GM19463 (cell line): ENCODE results near the gene CBX5.
"Not testable (repeated sequence)": the region's sequence is repeated elsewhere in the genome, so short reads cannot be mapped to it uniquely, and the experiment has no call there.

ENCODE experiments used
- ATAC-seq: cut with Tn5 transposase; IDR thresholded peaks from one replicate; pipeline ENCODE4 v1.9.1; 2021; ENCODE audit warnings: mild to moderate bottlenecking, moderate library complexity; ENCODE audit not compliant: unreplicated experiment

The CBX5 gene

GRCh38 chr12:54229624-54230212 is 50.2 kb downstream of the CBX5 start:
- no peak for ATAC-seq

GRCh38 chr12:54228471-54228870 is 51.5 kb downstream of the CBX5 start:
- no peak for ATAC-seq

DNA sequence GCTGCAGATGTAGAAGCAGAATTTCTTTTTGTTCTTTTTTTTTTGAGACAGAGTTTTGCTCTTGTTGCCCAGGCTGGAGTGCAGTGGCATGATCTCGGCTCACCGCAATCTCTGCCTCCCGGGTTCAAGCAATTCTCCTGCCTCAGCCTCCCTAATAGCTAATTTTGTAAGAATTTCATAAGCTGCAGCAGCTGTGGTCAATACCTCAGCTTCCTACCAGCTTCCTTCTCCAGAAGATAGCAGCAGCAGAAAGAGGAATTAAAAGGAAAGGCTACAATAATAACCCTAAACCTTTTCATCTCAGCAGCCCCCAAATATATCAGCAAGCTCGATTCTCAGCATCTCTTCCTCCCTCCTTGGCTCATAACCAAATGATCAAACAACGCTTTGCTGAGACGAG is 52.0 kb downstream of the CBX5 start:
- ATAC-seq = not testable (repeated sequence)

- no peak for ATAC-seq
Measured at GRCh38 chr12:54227376-54227775, 52.5 kb downstream of the CBX5 start.

DNA sequence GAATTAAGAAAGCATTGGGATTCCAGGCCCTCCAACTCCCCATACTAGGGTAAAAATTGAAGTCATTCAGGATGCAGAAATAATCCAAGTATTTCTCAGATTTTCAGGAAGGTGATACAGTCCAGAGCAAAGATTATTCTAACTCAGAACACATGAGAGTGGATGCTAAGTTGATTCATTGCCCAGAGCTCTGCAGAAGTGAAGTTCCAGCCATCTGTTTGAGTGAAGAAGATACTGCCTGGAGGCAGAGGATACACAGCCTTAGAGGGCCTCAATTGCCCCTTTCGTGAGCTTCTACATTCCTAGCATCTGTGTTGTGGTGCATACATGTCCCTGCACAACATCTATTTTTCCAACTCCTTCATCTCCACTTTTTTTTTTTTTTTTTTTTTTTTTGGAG is 54.3 kb downstream of the CBX5 start:
- ATAC-seq = no peak

GRCh38 chr12:54222609-54223008 is 57.3 kb downstream of the CBX5 start:
- no peak for ATAC-seq

GRCh38 chr12:54221402-54221984 is 58.4 kb downstream of the CBX5 start:
- no peak for ATAC-seq

DNA sequence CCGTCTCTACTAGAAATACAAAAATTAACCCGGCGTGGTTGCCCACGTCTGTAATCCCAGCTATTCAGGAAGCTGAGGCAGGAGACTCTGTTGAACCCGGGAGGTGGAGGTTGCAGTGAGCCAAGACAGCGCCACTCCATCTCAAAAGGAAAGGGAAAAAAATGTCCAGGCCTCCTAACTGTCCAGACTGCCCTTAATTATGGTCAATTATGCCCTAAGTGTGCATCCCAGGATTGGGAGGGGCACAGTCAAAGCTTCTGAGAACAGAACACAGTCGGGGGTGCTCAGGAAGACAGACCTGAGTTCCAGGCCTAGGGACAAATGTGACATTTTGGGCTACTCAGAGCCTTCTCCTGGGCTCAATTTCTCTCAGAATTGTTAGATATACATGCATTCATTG is 59.4 kb downstream of the CBX5 start:
- no peak for ATAC-seq

DNA sequence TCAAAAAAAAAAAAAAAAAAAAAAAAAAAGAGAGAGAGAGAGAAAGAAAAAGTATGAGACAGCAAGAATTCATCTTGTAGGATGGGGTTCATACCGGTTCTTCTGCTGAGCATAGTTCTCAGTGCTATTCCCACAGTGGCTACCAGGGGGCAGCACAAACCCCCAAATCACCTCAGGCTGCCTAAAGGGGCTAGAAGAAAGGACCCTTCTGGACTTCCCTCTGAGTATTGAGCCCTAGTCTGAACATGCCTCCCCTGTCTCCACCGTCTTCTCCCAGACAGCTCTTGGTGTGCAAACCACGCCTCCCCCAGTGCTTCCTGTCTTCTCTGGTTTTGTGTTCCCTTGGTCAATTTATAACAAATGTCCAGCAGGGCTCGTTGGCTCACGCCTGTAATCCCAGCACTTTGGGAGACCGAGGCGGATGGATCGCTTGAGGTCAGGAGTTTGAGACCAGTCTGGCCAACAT is 59.8 kb downstream of the CBX5 start:
- ATAC-seq = no peak

- no peak for ATAC-seq
Measured at GRCh38 chr12:54217774-54218241, 62.1 kb downstream of the CBX5 start.

- peak; percentile 33 for ATAC-seq
Measured at GRCh38 chr12:54216797-54217661, 62.9 kb downstream of the CBX5 start.

- no peak for ATAC-seq
Measured at GRCh38 chr12:54215989-54216796, 63.7 kb downstream of the CBX5 start.

DNA sequence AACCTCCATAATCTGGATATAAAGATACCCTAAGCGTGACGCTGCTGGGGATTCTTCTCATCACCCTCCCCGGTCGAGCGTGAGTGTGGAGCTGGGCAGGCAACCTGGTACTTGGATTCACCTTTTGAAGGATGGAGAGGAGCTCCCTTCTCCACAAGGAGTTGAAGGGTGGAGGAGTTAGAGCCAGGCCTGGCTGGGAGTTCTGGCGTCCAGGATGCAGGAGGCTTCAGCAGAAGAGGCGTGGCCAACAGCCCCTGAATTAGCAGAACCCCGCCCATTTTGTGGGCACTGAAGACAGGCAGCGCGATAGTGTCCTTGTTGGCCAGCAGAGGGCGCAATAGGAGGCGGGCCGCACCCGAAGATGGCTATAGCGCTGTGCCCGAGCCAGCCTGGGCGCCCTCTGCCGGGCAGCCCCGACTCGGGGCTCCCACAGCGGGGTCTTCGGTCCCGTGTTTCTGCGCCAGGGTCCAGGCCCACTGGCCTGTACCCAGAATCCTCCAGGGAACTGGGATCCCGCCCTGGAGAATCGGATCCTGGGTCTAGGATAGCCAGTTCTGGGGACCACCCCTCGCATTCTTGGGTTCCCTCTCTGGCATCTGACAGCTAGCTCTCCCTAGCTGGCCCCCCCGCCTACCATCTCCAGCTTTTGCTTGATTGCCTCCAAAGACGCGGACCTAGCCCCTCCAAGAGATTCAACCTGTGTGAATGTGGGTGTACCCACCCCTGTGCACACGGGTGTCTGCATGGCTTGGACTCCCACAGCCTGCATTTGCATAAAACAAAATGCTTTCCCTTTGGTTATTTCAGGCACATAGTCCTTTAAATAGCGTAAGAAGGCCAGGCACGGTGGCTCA is 65.1 kb downstream of the CBX5 start:
- peak; percentile 83 for ATAC-seq

DNA sequence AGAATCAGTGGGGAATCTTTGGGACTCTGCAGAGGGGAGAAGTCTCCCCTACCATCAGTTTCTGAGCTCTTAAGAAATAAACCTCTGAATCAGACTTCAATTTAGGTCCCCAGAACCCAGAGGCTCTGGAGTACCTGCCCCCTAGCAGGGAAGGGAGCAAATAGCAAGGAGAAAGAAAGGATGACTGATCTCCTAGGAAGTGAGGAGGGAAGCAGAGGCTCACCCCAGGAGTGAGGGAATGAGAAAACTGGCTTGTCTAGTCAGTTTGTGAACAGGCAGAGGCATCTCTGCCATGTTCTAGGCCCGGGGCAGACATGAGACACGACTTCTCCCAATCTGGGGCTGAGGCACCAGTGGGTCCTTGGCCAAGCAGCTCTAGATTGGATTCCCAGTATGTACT is 66.8 kb downstream of the CBX5 start:
- ATAC-seq = no peak

GRCh38 chr12:54211920-54212319 is 68.0 kb downstream of the CBX5 start:
- ATAC-seq = no peak

DNA sequence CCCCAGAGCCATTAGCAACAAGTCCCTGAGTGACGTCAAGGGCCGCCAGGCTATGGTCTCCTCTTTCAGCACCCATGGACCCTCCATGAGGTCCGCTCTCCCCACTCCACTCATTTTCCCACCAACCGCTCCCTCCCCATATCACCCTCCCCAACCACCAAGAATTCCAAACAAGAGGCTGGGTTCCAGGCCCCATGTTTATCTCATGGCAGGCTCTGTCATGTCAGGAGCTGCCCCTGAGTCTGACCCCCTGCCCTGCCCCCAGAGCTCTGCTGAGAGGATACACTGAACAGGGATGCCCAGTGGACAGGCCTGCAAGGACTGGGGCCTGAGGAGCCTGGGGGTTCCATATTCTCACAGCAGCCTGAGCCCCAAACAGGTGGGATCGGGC is 69.5 kb downstream of the CBX5 start:
- ATAC-seq = no peak

GRCh38 chr12:54208591-54208990 is 71.3 kb downstream of the CBX5 start:
- no peak for ATAC-seq

GRCh38 chr12:54207539-54208294 is 72.2 kb downstream of the CBX5 start:
- peak; percentile 81 for ATAC-seq

DNA sequence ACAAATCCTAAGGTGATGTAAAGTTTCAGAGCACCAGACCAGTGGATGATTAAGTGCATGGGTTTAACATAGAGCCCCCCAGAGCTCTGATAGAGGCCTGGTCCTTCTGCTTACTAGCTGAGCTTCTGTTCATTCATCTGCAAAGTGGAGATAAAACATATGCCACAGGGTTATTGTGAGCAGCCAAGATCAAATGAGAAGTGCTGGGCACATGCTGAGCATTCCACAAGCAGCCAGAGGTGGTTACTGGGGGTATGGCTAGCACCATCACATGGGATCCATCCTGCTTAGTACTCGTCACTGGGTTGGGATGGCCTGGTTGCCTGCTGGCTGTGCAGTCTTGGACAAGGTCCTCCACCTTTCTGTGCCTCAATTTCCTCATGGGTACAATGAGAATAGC is 73.1 kb downstream of the CBX5 start:
- ATAC-seq = no peak
